ENCODE data around the gene LCMT1.

The LCMT1 gene

GRCh38 chr16:25172831-25173230 is 61.3 kb downstream of the LCMT1 start:
- Histone ChIP-seq H4K20me1 (ENCODE audit: insufficient read depth, low read length) (no peaks in the 10 kb centered on the region), H3K36me3 (ENCODE audit: insufficient read depth, low read length) (peaks cover 41% of the 10 kb centered on the region), H3K79me2 (ENCODE audit: insufficient read depth, low read length) (no peaks in the 10 kb centered on the region), H3K4me1 (ENCODE audit: insufficient read depth, low read length) (no peaks in the 10 kb centered on the region), H3K4me2 (ENCODE audit: insufficient read depth, low read length) (no peak overlapping the region), H3K9ac (ENCODE audit: low read depth, low read length) (no peak overlapping the region), H2AFZ (ENCODE audit: low read depth, low read length) (no peak overlapping the region), H3K4me3 (ENCODE audit: low read depth in 1 of 2, low read length in 2 of 2) (no peak overlapping the region), H3K27me3 (ENCODE audit: insufficient read depth, low read length, poor library complexity) (no peaks in the 10 kb centered on the region), H3K27ac (ENCODE audit: low read length) (no peak overlapping the region), H3K9me3 (ENCODE audit: insufficient read depth, low read length, severe bottlenecking) (no peaks in the 10 kb centered on the region)
- no peak for TF ChIP-seq EZH2 (IDR thresholded peaks at IDR 0.05; ENCODE audit: borderline replicate concordance, low read depth, low read length, severe bottlenecking)
- no peak for TF ChIP-seq CTCF (IDR thresholded peaks at IDR 0.05; ENCODE audit: borderline replicate concordance, extremely low read depth, low read length, poor library complexity, severe bottlenecking)
- no peak for DNase-seq
- ATAC-seq (ENCODE audit: insufficient read depth, low read depth): no peak

GRCh38 chr16:25174285-25174684 is 62.7 kb downstream of the LCMT1 start:
- TF ChIP-seq EZH2 (IDR thresholded peaks at IDR 0.05; ENCODE audit: borderline replicate concordance, low read depth, low read length, severe bottlenecking): no peak
- Histone ChIP-seq H3K4me2 (ENCODE audit: insufficient read depth, low read length) (no peak overlapping the region), H3K4me1 (ENCODE audit: insufficient read depth, low read length) (no peaks in the 10 kb centered on the region), H4K20me1 (ENCODE audit: insufficient read depth, low read length) (no peaks in the 10 kb centered on the region), H3K9ac (ENCODE audit: low read depth, low read length) (no peak overlapping the region), H3K4me3 (ENCODE audit: low read depth in 1 of 2, low read length in 2 of 2) (no peak overlapping the region), H3K9me3 (ENCODE audit: insufficient read depth, low read length, severe bottlenecking) (no peaks in the 10 kb centered on the region), H3K79me2 (ENCODE audit: insufficient read depth, low read length) (no peaks in the 10 kb centered on the region), H3K36me3 (ENCODE audit: insufficient read depth, low read length) (peaks cover 38% of the 10 kb centered on the region), H3K27ac (ENCODE audit: low read length) (no peak overlapping the region), H2AFZ (ENCODE audit: low read depth, low read length) (no peak overlapping the region), H3K27me3 (ENCODE audit: insufficient read depth, low read length, poor library complexity) (no peaks in the 10 kb centered on the region)
- ATAC-seq (ENCODE audit: insufficient read depth, low read depth): no peak
- no peak for DNase-seq

GRCh38 chr16:25176136-25176535 is 64.6 kb downstream of the LCMT1 start:
- DNase-seq: no peak
- peaks cover 25% of the 10 kb centered on the region; the same call in 1 of the 2 replicates for H3K36me3 ChIP-seq (ENCODE audit: insufficient read depth, low read length)
- no peak for ATAC-seq (ENCODE audit: insufficient read depth, low read depth)

GRCh38 chr16:25177512-25177830 is 65.9 kb downstream of the LCMT1 start:
- TF ChIP-seq EZH2 (IDR thresholded peaks at IDR 0.05; ENCODE audit: borderline replicate concordance, low read depth, low read length, severe bottlenecking) (no peak), CTCF (IDR thresholded peaks at IDR 0.05; ENCODE audit: borderline replicate concordance, extremely low read depth, low read length, poor library complexity, severe bottlenecking) (no peak)
- no peak overlapping the region for H2AFZ ChIP-seq (ENCODE audit: low read depth, low read length)
- no peak overlapping the region for H3K4me2 ChIP-seq (ENCODE audit: insufficient read depth, low read length)
- H3K27ac ChIP-seq (ENCODE audit: low read length): no peak overlapping the region
- H3K27me3 ChIP-seq (ENCODE audit: insufficient read depth, low read length, poor library complexity): no peaks in the 10 kb centered on the region
- H3K9me3 ChIP-seq (ENCODE audit: insufficient read depth, low read length, severe bottlenecking): no peaks in the 10 kb centered on the region
- H4K20me1 ChIP-seq (ENCODE audit: insufficient read depth, low read length): no peaks in the 10 kb centered on the region
- H3K4me1 ChIP-seq (ENCODE audit: insufficient read depth, low read length): no peaks in the 10 kb centered on the region
- no peaks in the 10 kb centered on the region for H3K79me2 ChIP-seq (ENCODE audit: insufficient read depth, low read length)
- peaks cover 20% of the 10 kb centered on the region; the same call in 1 of the 2 replicates for H3K36me3 ChIP-seq (ENCODE audit: insufficient read depth, low read length)
- DNase-seq (no peak), ATAC-seq (ENCODE audit: insufficient read depth, low read depth) (no peak)
- no peak overlapping the region for H3K9ac ChIP-seq (ENCODE audit: low read depth, low read length)
- H3K4me3 ChIP-seq (ENCODE audit: low read depth in 1 of 2, low read length in 2 of 2): no peak overlapping the region

More at GRCh38 chr16:25176136-25176535, 64.6 kb downstream of the LCMT1 start:
- H4K20me1 ChIP-seq (ENCODE audit: insufficient read depth, low read length): no peaks in the 10 kb centered on the region
- no peak overlapping the region for H3K27ac ChIP-seq (ENCODE audit: low read length)
- H2AFZ ChIP-seq (ENCODE audit: low read depth, low read length): no peak overlapping the region
- H3K4me1 ChIP-seq (ENCODE audit: insufficient read depth, low read length): no peaks in the 10 kb centered on the region
- no peaks in the 10 kb centered on the region for H3K79me2 ChIP-seq (ENCODE audit: insufficient read depth, low read length)
- no peak overlapping the region for H3K9ac ChIP-seq (ENCODE audit: low read depth, low read length)
- H3K9me3 ChIP-seq (ENCODE audit: insufficient read depth, low read length, severe bottlenecking): no peaks in the 10 kb centered on the region
- no peak overlapping the region for H3K4me2 ChIP-seq (ENCODE audit: insufficient read depth, low read length)
- TF ChIP-seq EZH2 (IDR thresholded peaks at IDR 0.05; ENCODE audit: borderline replicate concordance, low read depth, low read length, severe bottlenecking) (no peak), CTCF (IDR thresholded peaks at IDR 0.05; ENCODE audit: borderline replicate concordance, extremely low read depth, low read length, poor library complexity, severe bottlenecking) (no peak)
- no peak overlapping the region for H3K4me3 ChIP-seq (ENCODE audit: low read depth in 1 of 2, low read length in 2 of 2)
- H3K27me3 ChIP-seq (ENCODE audit: insufficient read depth, low read length, poor library complexity): no peaks in the 10 kb centered on the region
